GM18502 (cell line): ENCODE results near the gene SEBOX.
A peak's percentile ranks its signal among the peaks of the same experiment; 100 is the strongest.

ENCODE experiments used
- ATAC-seq: cut with Tn5 transposase; IDR thresholded peaks from one replicate; pipeline ENCODE4 v1.9.1; 2021; ENCODE audit warnings: mild to moderate bottlenecking; ENCODE audit not compliant: unreplicated experiment, poor library complexity

Gene SEBOX

DNA sequence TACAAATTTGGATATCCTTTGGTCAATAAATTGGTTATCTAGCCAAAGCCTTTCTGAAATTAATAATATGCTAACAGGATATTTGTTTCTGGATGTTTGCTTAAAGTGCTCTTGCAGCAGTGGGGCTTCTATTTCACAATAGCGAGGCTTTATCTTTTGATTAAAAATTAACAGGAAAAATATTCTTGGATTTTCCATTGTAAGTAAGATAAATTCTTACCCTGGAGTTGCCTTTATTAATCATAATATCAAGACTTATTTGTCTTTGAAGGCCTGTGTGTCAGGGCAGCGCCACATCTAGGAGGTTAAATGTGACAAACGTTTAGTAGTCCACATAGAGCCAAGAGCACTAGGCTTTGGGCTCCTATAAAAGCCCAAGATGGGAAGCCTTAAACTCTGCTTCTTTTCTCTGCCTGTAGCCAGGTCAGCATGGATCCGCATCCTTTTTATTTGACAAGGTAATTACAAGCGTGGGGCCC lies 40.7 kb downstream of the SEBOX start:
- no peak for ATAC-seq

DNA sequence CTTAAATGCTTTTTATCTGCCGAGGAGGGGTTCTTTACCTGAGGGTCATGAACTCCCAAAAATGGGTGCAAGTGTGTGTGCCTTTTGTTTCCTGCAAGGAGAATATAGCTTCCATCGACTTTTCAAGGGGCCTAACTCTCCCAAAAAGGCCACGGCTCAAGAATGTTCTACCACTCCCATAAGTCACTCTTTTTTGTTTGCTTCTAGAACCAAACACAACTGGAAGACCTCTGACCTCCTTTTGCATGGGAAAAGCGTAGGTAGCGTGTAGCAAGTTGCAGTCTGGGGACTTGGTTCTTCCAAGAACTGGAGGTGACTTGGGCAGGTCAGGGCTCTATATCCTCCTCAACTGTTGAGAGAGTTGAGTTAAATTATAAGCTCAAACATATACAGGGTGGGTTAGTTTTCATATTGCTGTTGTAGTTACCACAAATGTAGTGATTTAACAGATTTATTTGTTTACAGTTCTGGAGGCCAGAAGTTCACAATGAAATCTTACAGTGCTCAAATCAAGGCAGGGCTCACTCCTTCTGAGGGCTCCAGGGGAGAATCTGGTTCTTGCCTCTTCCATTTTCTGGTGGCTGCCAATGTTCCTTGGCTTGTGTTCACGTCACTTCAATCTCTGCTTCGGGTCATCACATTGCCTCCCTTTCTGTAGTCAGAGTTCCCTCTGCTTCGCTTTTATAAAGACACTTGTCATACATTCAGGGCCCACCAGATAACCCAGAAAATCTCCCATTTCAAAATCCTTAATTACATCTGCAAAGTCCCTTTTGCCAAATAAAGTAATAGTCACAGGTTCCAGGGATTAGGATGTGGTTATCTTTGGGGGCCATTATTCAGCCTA lies 44.6 kb downstream of the SEBOX start:
- ATAC-seq, result no peak

DNA sequence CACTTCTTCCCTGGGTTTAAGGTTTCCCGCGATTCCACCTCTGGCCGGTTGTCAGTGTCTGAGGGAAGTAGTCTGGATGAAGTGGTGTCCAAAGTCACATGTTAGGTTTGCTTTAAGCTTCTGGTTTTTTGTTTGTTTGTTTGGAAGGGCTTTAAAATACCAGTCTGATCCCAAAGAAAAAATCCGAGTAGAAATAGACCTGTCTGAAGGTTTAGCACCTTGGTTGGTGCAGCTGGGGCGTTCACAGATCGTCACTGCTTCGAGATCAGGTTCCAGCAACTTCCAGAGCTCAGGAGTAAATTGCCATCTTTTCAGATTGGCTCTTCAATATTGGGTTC lies 45.4 kb downstream of the SEBOX start:
- ATAC-seq, result no peak

DNA sequence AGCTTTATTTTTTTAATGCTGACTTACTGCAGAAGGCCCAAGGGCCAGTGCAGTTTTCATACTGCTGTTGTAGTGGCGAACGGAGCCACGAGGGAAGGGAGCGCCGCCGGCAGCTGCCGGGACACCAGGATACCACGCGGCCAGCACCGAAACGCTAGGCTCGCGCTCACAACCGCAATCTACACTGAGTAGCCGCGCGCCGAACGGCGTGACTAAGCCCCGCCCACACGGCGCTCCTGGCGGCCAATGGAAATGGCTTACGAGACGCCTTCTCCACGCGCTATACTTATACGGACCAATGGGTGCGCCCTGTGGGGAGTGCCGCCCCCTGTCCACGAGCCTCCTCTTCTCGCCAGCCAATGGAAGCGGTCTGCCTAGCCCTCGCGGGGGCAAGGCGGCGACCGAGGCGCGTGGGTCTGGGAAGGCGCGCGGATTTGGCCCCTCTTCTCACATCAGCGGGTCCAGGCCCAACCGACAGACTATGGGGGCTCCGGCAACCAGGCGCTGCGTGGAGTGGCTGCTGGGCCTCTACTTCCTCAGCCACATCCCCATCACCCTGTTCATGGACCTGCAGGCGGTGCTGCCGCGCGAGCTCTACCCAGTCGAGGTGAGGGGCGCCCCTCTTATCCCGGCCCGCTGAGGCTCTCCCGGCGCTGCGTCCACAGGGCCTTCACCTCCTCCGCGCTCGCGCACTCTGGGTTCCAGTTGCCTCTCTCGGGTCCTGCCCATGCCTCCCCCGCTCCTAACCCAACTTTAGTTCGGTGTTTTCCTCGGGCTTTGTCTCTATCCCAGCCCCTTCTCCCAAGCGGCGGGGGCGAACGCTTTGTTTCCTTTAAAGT lies 46.0 kb downstream of the SEBOX start, which contains the start of gene TMEM97:
TMEM97 (plus strand) TSS at position 442 of the 839 bp plus-strand sequence; CDS start at position 482, 40 bp downstream.
- ATAC-seq, result peak; percentile 94

DNA sequence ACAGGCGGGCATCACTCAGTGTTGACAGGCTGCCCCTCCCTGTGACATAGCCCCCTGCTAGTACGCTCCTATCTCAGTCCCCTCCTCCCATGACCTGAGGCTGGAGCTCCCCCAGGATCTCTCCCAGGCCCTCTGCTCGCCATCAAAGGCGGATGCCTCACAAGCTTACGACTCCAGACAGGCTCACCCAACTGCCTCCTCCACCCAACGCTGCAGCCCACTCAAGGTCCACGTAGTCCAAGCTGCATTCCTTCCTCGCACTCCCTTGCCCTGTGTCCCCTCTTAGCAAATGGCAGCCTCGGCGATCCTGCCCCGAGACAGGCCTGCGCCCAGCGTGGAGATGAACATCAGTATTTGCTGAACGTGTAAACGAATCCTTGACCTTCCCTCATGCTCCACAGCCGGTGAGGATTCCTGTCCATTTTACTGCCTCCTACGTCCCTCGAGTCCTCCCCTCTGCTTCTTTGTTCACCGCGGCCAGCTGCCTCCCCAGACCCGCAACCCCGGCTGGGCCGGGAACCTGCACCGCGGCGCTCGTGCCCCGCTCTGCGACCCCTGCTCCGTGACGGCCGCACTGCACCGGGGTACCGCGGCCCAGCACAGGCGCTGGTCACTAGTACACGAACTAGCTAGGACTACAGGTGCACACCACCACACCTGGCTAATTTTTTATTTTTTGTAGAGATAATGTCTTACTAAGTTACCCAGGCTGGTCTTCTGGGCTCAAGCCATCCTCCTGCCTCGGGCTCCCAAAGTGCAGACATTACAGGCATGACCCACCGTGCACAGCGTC lies 46.8 kb downstream of the SEBOX start:
- peak; percentile 11 for ATAC-seq

DNA sequence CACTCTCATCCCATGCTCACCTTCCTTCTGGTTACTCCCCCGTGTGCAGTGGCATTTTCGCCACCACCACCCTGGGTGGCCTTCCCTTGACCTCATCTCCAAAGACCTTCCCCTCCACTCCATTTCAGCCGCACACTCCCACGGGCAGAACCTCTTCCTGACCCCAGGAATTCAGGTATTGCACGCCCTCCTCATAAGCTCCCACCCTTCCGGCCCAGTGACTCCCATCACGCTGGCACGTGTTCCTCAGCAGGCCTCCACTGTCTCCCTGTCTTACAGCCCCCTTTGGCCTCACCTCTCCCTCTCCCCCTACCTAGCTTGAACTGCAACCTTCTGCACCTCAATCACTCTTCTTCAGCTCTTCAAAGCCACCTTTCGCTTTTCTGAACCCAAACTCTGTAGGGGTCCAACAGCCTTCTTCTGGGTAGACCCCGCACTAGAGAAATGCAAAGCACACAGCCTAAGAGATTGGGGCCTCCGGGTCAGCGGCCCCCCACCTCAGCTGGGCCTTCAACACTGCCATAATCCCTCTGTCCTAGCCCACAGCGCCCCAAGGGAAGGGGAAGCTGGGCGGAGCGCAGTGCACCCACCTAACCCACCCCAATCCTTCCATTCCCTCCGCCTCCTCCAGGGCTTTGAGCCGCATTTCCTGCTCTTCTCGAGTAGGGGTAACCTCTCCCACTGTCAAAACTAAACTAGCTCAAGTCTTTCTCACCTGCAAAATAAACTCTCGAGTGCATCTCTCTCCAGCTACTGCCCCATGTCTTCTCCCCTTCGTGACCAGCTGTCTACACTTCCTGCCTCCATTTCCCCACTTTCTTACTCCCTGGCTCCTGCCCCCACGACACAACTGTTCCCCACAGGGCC lies 47.7 kb downstream of the SEBOX start:
- ATAC-seq, result no peak

DNA sequence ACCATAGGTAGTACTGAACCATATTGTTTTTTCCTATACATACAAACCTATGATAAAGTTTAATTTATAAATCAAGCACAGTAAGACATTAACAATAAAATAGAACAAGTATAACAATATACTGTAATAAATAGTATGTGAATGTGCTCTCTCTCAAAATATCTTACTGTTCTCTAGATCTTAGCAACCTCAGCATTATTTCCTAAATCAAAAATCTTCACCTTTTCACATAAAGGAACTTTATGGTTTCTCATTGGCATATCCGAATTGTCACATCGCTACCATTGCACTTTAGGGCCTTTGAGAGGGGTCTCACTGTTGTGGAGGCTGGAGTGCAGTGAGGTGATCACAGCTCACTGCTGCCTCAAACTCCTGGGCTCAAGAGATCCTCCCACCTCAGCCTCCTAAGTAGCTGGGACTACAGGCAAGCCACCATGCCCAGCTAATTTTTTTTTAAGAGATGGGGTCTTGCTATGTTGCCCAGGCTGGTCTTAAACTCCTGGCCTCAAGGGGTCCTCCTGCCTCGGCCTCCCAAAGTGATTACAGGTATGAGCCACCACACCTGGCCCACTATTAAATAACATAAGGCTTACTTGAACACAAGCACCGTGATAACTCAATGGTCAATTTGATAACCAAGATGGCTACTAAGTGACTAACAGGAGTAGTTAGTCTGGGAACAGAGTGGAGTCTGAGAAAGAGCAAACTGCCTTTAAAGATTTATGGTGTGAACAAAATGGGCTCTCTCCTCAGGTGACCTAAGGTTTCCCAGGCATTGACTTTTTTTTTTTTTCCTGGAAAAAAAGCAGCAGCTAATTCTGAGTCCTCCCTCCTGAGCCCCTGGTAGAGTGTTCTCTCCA lies 48.9 kb downstream of the SEBOX start:
- ATAC-seq, result no peak

DNA sequence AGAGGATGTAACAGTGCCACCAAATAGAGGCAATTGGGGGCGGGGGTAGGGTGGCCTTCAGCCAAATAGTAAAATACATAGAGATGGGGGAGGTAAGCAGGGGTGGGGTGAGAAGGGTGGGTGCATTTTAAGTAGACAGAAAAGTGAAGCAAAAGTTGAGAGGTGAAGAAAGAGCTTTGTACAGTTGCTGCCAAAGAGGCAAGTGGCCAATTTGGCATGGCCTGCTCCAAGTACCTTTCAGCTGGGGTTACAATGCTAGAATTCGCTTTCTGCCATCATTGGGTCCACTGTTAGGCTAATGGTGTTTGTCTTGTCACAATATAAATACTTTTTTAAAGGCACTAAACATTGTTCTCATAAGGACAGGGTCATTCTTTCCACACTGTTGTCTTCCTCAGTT lies 51.2 kb downstream of the SEBOX start:
- ATAC-seq, result no peak
